Astrocyte of the spinal cord (primary cell): ENCODE results near the gene TMEM30B.
A peak's percentile ranks its signal among the peaks of the same experiment; 100 is the strongest.

Experiments used
- DNase-seq: peaks from one replicate; pipeline ENCODE4 v3.0.0; 2011; ENCODE audit warnings: low read depth, low spot score
- H3K4me3 ChIP-seq: 2 replicates; pipeline ENCODE4 v1.5.1; 2011; ENCODE audit warnings: low read depth, mild to moderate bottlenecking, low read length, moderate library complexity
- CTCF ChIP-seq: IDR thresholded peaks from 2 replicates; pipeline ENCODE4 v1.5.1; 2012; ENCODE audit warnings: low read depth, mild to moderate bottlenecking, low read length, inconsistent platforms
- in situ Hi-C: cut with HindIII; loops from 2 replicates; pipeline ENCODE4 v1.10.0; 2017; ENCODE audit warnings: low sequenced_read_pairs

Gene TMEM30B

DNA sequence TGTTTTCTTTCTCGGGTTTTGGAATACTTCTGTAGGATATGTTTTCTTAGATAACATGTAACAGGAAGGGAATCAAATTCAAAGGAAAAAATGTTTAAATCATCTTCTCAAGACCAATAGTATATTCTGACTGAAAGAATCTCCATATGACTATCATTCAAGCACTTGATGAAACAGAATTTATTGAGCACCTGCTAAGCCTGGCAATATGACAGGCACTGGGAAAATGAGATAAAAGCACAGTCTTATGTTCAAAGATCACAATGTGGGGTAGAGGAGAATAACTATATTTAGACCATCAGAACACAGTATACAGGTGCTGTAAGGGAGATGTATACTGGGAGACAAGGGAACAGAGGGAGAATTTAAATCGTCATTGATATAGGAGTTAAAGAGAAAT lies 19.1 kb upstream of the TMEM30B start:
- no peak for DNase-seq
- in situ Hi-C loops, result no loop called here
- no peak overlapping the region for H3K4me3 ChIP-seq
- no peak for TF ChIP-seq CTCF

- in situ Hi-C loops, result no loop called here
Observed at GRCh38 chr14:61298824-61299223, 17.7 kb upstream of the TMEM30B start.

DNA sequence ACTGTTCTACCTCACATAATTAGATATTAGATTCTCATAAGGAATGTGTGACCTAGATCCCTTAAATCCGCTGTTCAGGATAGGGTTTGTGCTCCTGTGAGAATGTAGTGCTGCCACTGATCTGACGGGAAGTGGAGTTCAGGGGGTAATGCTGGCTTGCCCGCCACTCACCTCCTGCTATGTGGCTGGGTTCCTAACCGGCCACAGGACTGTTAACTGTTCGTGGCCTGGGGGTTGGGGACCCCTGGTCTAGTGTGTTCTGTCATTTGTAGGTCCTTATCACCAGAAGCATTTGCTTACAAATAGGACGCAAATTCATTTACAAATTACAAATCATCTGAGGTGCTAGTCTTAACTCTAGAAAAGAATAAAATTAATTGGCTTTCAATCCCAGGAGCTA lies 16.4 kb upstream of the TMEM30B start:
- TF ChIP-seq CTCF, result no peak
- H3K4me3 ChIP-seq, result no peak overlapping the region
- DNase-seq, result no peak
- in situ Hi-C loops, result no loop called here

More at GRCh38 chr14:61298824-61299223, 17.7 kb upstream of the TMEM30B start:
- no peak for DNase-seq
- no peak overlapping the region for H3K4me3 ChIP-seq
- no peak for TF ChIP-seq CTCF

GRCh38 chr14:61296719-61297502 lies 15.8 kb upstream of the TMEM30B start:
- TF ChIP-seq CTCF, result peak; percentile 71
- in situ Hi-C loops, result no loop called here
- H3K4me3 ChIP-seq, result no peak overlapping the region
- DNase-seq, result peak; percentile 54

DNA sequence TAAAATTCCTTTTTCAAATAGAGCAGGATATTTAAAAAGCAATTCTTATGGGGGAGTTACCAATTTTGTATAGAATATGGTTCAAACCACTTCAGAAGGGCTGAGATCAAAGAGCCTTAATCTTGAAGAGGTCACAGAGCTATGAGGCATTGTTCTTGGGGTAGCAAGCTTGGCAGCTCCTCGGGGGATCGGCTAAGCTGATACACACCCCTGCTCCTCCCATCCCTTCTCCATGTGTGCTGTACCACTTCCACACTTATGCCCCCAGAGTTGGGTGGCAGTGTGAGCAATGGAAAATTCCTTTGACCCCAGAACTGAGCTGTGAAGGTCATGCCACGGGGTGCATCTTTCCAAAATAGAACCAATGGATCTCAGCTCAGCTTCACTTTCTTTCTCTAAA lies 15.0 kb upstream of the TMEM30B start:
- DNase-seq, result no peak
- no peak for TF ChIP-seq CTCF
- in situ Hi-C loops, result no loop called here
- H3K4me3 ChIP-seq, result no peak overlapping the region

DNA sequence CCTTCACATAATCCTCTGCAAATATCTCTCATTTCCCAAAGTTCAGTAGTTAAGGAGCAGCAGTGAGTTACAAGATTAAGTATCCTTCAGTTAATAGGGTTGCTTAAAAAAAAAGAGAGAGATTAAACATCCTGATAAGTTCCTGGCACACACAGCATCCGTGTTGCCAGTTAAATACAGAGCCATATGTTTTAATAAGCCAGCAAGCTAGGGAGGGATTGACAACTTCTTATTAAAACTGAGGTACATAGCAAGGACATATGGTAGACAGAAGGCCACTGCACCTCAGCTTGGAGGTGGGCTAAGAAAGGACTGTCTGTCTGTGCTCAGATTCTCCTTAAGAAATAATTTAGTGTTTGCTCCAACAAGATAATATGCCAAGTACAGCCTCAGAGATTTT lies 9.6 kb upstream of the TMEM30B start:
- no peak for TF ChIP-seq CTCF
- in situ Hi-C loops, result no loop called here
- DNase-seq, result no peak
- H3K4me3 ChIP-seq, result no peak overlapping the region
